GM10266 (cell line): ENCODE data around the gene TCF3.

ENCODE experiments used
- DNase-seq: peaks from one replicate; pipeline ENCODE4 v3.0.0; 2012; ENCODE audit errors: extremely low spot score
- TF ChIP-seq, protein P1 (sequence below): IDR thresholded peaks from 2 replicates; pipeline ENCODE4 v1.5.1; 2012; ENCODE audit warnings: mild to moderate bottlenecking, low read depth; ENCODE audit not compliant: control insufficient read depth, insufficient read depth; ENCODE audit errors: missing control alignments

TCF3 gene

DNA sequence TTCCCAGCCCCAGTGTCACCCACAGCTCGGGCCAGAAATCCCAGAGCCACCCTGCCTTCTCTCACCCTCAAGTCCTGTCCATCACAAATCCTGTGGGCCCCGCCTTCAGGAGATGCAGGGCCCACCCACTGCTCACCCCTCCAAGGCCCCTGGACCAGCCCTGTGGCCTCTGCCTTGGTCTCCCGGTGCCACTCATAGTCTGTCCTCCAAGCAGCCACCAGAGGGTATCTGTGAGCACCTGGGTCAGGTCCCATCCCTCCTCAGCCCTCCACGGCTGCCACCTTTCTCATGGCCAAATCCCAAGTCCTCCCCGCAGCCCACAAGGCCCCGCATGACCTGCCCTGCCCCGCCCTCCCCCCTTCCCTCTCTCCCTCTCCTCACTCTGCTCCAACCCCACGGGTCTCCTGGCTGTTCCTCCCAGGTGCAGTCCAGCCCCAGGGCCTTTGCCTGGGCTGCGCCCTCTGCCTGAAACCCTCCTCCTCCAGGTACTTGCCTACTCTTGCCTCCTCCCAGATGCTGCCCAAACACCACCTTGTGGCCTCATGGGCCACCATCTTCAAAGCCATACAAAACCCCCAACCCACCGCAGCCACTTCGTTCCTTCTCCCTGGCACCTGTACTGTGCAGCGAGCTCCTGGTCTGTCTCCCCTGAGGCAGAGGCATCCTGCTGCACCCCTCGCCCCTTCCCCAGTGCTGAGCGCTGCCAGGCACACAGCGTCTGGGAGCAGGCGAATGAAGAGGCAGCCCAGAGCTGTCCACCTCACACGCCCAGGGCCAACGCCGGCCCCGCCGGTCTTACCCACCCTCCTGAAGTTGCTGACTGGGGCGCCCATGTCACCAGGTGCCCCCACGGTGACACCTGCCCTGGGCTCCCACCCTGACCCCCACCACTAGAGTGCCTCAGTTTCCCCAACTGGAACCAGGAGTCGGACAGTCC is 34.0 kb downstream of the TCF3 start:
- DNase-seq = peak; percentile 85

GRCh38 chr19:1616875-1617274 is 35.5 kb downstream of the TCF3 start:
- TF ChIP-seq, protein P1, sequence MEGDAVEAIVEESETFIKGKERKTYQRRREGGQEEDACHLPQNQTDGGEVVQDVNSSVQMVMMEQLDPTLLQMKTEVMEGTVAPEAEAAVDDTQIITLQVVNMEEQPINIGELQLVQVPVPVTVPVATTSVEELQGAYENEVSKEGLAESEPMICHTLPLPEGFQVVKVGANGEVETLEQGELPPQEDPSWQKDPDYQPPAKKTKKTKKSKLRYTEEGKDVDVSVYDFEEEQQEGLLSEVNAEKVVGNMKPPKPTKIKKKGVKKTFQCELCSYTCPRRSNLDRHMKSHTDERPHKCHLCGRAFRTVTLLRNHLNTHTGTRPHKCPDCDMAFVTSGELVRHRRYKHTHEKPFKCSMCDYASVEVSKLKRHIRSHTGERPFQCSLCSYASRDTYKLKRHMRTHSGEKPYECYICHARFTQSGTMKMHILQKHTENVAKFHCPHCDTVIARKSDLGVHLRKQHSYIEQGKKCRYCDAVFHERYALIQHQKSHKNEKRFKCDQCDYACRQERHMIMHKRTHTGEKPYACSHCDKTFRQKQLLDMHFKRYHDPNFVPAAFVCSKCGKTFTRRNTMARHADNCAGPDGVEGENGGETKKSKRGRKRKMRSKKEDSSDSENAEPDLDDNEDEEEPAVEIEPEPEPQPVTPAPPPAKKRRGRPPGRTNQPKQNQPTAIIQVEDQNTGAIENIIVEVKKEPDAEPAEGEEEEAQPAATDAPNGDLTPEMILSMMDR = no peak
- DNase-seq = no peak

More for the DNA sequence above, 34.0 kb downstream of the TCF3 start:
- TF ChIP-seq, protein P1 = peak; percentile 55

DNA sequence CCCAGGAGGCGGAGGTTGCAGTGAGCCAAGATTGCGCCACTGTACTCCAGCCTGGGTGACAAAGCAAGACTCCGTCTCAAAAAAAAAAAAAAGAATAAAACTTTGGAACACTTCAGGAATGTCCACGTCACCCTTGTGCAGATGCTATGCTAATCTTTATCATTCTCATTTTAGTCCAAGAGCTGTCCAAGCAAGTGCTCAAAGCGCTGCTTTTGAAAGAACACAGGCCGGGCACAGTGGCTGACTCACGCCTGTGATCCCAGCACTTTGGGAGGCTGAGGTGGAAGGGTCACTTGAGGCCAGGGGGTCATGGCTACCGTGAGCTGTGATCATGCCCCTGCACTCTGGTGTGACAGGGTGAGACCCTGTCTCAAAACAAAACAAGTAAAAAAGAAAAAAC is 36.0 kb downstream of the TCF3 start:
- DNase-seq = no peak
- TF ChIP-seq, protein P1 = no peak

- TF ChIP-seq, protein P1 = no peak
- no peak for DNase-seq
Observed at GRCh38 chr19:1615156-1615765, 37.2 kb downstream of the TCF3 start.

DNA sequence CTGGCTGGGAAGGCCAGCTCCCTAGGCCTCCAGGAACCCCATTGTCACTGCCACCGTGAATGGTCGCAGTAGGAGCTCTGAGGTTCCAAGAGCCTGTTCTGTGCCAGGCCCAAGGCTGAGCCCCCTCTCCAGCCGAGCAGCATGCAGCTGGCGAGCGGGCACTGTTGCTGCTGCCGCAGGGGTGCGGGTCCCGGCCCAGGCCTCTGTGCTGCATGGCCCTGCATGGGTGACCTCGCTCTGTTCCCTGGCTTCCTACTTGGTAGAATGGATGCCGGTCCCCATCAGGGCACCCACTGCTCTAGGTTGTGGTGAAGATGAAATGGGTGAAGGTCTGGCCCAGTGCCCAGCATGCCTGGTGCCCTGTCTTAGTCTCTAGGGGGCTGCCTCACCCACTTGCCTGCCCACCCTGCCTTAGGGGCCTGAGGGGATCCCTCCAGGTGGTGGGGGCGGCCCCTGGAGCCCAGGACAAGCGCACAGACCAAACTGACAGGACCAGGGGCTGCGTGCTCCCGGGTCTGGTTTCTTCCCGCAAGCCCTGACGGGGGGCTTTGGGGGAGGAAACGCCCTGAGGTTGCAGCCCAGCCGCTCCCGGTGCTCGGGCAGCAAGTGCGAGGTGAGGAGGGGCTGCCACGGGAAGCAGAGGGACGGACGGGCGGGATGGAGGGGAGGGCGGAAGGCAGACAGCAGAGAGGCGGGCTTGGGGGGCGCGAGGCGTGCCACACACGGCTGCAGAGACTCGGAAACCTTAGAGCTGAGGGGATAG is 38.4 kb downstream of the TCF3 start:
- no peak for DNase-seq
- TF ChIP-seq, protein P1 = no peak

DNA sequence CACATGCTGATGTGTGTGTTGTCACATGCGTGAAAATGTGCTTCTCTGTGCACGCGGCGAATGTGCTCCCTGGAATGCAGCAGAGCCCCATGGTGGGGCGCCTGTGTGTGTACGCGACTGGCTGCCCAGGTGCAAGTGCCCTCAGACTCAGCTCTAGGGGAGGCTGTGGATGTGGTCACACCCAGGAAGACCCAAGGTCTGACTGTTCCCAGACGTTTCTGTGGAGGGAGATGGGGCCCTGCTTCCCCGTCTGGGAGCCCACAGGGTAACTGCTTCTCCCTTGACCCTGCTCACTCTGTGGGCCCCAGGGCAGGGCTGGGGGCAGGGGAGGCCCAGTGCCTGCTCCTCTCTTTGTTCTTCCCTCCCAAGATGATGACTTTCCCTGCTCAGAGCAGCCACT is 39.3 kb downstream of the TCF3 start:
- DNase-seq = no peak
- TF ChIP-seq, protein P1 = no peak
